ENCODE data around the gene KLHL26. TPM values are rescaled to one million over a fixed set of nuclear protein-coding genes. Genes with fewer than 3 reads are reported as not detected.
A peak's percentile ranks its signal among the peaks of the same experiment; 100 is the strongest.

KLHL26 gene
- total RNA-seq, 1 donor from 2014 or later, result 14.9 TPM

DNA sequence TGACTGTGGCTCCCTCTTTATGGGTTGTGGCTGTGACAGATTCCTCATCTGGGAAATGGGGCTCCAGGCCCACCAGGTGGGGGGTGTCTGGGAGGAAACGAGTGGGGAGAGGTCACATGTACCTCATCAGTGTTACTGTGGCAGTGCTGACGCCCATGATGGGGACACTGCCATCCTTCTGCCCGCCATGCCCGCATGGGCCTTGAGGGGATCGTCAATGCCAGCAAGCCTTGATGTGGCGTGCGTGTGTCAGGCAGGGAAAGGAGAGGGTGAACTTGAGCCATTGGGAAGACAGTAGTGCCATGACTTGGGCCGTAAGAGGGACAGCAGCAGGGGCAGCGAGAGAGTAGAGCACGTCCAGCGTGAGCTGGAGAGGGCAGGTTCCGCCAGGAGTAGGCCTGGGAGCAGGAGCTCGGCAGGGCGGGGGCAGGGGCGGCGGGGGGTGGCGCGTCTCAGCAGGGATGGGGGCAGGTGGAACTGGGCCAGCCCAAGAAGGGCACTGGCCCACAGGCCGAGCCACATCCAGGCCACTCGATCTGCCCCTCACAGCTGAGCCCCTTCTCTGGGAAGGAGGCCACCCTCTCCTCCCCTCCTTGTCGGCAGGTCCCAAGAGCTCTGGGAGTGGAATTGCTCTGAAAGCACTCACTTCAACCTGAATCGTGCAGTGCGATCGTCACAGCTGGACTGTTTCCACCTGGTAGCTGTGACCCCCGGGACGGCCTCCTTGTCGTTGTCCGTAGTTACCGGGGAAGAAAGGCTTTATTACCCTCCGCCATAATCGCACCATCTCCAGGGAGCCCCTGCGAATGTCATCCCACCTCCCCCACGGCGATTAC lies 9.9 kb downstream of the KLHL26 start:
- DNase-seq (ENCODE audit: low spot score), result no peak

GRCh38 chr19:18647371-18647767 lies 10.5 kb downstream of the KLHL26 start:
- DNase-seq (ENCODE audit: low spot score), result no peak

- no peak for DNase-seq (ENCODE audit: low spot score)
Measured at GRCh38 chr19:18647807-18648206, 11.0 kb downstream of the KLHL26 start.

GRCh38 chr19:18648973-18649315 lies 12.1 kb downstream of the KLHL26 start:
- DNase-seq (ENCODE audit: low spot score), result no peak

DNA sequence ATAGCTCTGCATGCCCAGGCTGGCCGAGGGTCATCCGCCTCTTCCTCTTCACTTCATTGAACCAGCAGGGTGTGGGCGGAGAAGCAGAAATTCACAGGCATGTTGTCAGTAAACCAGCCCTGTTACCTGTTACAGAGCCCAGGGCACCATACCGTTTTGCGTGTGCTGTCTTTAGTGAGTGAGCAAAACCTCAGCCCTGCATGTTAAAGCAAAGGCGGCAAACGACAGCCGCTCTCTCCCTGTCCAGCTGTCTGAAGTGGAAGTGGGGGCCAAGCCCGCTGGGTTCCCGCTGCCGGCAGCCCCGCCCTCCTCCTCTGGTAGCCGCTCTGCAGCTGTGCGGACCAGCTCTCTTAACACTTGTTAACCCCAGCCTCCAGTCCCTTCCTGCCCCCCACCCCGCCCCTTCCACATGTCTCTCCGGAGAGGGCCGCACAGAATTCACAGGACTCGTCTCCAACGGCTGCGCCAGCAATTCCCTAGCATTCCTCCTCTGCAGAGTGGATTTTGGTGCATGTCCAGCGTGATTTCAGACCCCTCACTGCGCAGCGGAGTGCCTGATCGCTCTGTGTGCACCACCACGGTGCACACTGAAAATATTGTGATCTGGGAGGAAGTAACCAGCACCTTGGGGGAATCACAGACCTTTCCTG lies 12.7 kb downstream of the KLHL26 start:
- peak; percentile 70 for DNase-seq (ENCODE audit: low spot score)

DNA sequence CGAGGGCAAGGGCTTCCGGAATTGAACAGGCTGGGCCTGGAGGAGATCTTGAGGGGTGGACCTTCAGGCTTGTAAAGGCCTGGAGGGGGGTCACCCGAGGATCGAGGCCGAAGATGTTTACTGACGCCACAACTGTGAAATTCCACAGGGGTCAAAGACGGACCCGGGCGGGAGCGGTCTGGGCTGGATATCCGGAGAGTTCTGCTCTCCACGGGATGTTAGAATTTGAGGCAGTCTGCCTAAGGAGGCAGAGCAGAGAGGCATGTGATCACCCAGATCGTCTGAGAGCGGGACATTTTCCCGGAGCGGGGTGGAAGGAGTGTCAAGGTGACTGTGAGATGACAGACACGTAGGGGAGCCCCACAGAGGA lies 13.2 kb downstream of the KLHL26 start:
- DNase-seq (ENCODE audit: low spot score), result peak; percentile 70

GRCh38 chr19:18650468-18651041 lies 13.7 kb downstream of the KLHL26 start:
- DNase-seq (ENCODE audit: low spot score), result peak; percentile 84

- DNase-seq (ENCODE audit: low spot score), result no peak
Measured at GRCh38 chr19:18651300-18651699, 14.5 kb downstream of the KLHL26 start.

DNA sequence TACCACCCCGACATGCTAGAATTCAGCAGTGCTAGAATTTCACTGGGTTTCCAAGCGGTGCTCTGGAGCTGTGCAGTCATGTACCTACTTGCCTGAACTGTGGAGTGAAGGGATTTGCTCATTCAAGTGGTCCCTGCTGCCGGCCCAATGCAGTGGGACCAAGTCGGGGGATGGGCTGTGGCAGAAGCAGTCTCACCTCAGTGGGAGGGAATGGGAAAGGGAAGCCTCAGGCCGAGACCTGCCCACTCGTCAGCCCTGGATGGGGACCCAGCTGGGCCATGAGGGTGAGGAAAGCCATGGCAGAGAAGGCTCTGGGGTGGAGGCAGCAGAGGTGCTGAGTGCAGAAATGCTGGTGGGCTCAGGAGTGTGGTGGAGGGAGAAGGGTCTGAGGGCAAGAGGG lies 14.9 kb downstream of the KLHL26 start:
- DNase-seq (ENCODE audit: low spot score), result no peak

DNA sequence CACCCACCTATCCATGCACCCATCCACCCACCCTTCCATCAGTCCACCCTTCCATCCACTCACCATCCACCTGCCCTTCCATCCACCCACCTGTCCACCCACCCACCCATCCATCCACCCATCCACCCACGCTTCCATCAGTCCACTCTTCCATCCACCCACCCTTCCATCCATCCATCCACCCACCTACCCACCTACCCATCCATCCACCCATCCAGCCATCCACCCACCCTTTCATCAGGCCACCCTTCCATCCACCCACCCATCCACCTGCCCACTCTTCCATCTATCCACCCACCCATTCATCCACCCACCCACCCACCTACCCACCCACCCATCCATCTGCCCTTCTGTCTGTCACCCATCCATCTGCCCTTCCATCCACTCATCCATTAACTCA lies 17.0 kb downstream of the KLHL26 start:
- no peak for DNase-seq (ENCODE audit: low spot score)

GRCh38 chr19:18654469-18654868 lies 17.6 kb downstream of the KLHL26 start:
- DNase-seq (ENCODE audit: low spot score), result no peak

- no peak for DNase-seq (ENCODE audit: low spot score)
Measured at GRCh38 chr19:18655173-18655844, 18.5 kb downstream of the KLHL26 start.

- no peak for DNase-seq (ENCODE audit: low spot score)
Measured at GRCh38 chr19:18656337-18657086, 19.7 kb downstream of the KLHL26 start.

- DNase-seq (ENCODE audit: low spot score), result no peak
Measured at GRCh38 chr19:18657590-18658365, 20.9 kb downstream of the KLHL26 start.

GRCh38 chr19:18658366-18658855 lies 21.6 kb downstream of the KLHL26 start:
- no peak for DNase-seq (ENCODE audit: low spot score)

- no peak for DNase-seq (ENCODE audit: low spot score)
Measured at GRCh38 chr19:18659281-18660050, 22.6 kb downstream of the KLHL26 start.

DNA sequence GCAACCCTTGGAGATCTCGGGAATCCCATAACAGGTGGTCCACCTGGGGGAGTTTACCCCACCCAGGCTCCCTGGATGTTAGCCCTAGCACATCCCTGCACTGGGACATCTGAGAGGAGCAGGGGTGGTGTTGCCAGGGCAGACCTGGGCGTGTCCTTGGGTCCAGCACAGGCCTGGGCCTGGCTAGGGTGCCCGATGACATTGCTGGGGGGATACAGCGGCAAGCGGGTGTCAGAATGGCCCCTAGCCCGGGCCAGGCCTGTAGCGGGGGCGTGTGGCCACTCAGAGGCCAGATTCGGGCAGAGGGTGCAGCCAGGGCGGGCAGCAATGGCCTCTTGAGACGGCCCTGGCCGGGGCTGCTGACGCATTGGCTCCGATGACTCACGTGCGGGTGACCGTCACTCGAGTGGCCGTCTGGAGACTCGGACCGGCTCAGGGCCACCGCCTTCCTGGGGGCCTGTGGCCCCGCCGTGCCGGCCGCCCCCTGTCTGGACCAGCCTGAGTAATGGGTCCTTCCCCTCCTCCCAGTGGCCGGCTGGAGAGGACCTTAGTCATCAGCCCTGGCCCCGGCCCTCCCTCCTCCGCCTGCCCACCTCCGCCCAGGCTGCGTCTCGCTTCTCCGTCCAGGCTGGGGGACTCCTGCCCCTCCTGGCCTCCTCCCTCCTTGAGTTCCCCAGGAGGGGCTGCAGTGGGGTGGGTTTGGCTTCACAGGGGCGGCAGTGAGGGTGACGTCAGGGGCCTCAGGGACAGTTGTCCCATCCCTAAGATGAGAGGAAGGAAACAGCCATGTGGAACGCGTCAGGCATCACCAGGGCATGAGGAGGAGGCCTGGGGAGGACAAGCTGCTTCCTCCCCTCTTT lies 23.5 kb downstream of the KLHL26 start:
- no peak for DNase-seq (ENCODE audit: low spot score)

GRCh38 chr19:18660939-18661670 lies 24.3 kb downstream of the KLHL26 start:
- no peak for DNase-seq (ENCODE audit: low spot score)
